VCaP (cell line): ENCODE measurements around the gene CBARP.

ENCODE experiments used
- H3K27ac ChIP-seq: fragments of 450-650 bp; 2 replicates; pipeline ENCODE4 v1.5.1; 2017
- CTCF ChIP-seq: fragments of 450-650 bp; conservative IDR thresholded peaks from 2 replicates; pipeline ENCODE4 v1.5.1; 2017; ENCODE audit warnings: mild to moderate bottlenecking, moderate library complexity

CBARP gene

GRCh38 chr19:1273263-1274041 lies 35.6 kb upstream of the CBARP start:
- peak overlapping the region; percentile 98 for H3K27ac ChIP-seq
- no peak for TF ChIP-seq CTCF

GRCh38 chr19:1272423-1273262 lies 34.8 kb upstream of the CBARP start:
- peak overlapping the region; percentile 98 for H3K27ac ChIP-seq
- no peak for TF ChIP-seq CTCF

- no peak for TF ChIP-seq CTCF
- H3K27ac ChIP-seq, result peak overlapping the region; percentile 98
Observed at GRCh38 chr19:1271528-1272422, 34.0 kb upstream of the CBARP start.

DNA sequence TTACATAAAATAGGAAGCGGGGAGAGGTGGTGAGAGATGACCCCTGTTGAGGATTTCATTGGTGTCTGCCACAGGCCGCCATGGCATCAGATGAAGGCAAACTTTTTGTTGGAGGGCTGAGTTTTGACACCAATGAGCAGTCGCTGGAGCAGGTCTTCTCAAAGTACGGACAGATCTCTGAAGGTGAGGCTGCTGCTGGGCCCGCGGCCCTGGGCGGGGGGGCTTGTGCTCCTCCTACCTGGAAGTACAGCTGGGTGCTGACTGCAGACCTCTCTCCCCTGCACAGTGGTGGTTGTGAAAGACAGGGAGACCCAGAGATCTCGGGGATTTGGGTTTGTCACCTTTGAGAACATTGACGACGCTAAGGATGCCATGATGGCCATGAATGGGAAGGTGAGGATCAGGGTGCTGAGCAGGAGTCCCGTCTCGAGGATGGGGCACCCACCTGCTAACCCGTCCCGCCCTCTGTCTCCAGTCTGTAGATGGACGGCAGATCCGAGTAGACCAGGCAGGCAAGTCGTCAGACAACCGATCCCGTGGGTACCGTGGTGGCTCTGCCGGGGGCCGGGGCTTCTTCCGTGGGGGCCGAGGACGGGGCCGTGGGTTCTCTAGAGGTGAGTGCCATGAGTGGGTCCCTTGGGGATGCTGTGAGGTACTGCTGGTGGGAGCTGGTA lies 33.2 kb upstream of the CBARP start:
- TF ChIP-seq CTCF, result no peak
- H3K27ac ChIP-seq, result peak overlapping the region; percentile 98

DNA sequence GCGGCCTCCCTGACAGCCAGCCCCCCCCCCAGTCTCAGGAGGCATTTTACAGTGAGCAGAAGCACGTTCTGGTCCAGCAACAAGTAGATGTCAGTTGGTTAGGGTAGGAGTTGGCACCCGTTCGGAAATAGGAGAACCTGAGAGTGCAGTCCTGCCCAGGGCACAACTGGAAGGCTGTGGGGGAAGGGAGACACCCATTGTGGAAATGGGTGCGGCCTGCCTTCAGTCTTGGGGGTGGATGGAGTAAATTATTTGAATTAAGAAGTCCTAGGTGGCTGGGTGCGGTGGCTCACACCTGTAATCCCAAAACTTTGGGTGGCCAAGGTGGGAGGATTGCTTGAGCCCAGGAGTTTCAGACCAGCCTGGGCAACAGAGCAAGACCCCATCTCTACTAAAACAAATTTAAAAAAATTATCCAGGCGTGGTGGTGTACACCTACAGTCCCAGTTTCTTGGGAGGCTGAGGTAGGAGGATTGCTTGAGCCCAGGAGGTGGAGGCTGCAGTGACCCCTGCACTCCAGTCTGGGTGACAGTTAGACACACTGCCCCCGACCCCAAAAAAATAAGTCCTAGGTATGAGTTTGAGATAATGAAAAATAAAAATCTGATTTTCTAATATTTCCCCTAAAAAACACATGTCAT lies 32.5 kb upstream of the CBARP start:
- no peak for TF ChIP-seq CTCF
- H3K27ac ChIP-seq, result peak overlapping the region; percentile 98

DNA sequence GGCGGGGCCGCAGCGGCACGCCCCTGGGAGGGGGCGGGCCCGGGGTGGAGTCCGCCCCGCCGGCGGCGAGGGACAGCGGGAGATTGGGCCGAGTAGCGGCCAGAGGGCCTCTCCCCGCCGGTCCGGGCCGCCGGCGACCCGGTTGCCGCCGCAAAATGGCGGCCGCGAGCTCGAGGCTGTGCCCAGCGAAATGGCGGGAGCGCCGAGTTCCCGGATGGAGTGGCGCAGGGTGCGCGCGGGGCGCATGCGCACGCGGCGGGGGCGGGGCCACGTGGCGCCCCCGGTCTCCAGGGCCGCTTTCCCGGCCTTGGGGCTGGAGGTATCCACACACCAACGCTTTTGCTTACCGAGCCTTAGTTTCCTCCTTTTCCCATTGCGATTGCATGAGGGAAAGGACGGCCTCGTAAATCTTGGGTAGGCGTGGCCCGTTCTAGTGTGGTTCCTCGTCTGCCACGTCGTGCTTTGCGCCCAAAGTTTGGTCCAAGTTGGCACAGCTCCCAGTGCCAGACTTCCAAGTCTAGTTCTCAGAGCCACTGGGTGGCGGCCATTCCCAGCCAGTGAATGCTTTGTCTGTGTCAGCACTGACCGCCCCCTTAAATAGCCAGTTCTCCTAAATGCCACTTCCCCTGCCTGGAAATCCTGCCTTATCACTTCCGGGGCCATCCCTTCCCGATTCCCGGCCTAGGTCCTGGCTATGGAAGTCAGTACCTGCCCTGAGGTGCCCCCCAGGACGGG lies 31.8 kb upstream of the CBARP start:
- H3K27ac ChIP-seq, result peak overlapping the region; percentile 98
- no peak for TF ChIP-seq CTCF
